ENCODE measurements around the gene CNOT4.

GRCh38 chr7:135434047-135434446, 75.9 kb downstream of the CNOT4 start:
- TF ChIP-seq POLR2A (IDR thresholded peaks at IDR 0.05; ENCODE audit: extremely low read depth, insufficient read length) (no peak), CTCF (IDR thresholded peaks at IDR 0.05; ENCODE audit: low read depth, low read length) (no peak)
